ENCODE measurements around the gene ECT2. TPM values are rescaled to one million over a fixed set of nuclear protein-coding genes. Genes with fewer than 3 reads are reported as not detected.
"Not testable (repeated sequence)": the region's sequence is repeated elsewhere in the genome, so short reads cannot be mapped to it uniquely, and the experiment has no call there.

The ECT2 gene
- polyA plus RNA-seq, 1 of the 3 experiments (the other 2 are of a cell fraction), result 8.6 TPM

- Histone ChIP-seq H3K9me2 (no peaks in the 10 kb centered on the region; the same call in 1 of the 2 replicates), H3K36me3 (replicated peaks in 1 of 2; ENCODE audit: control insufficient read depth in 1 of 2, insufficient read depth in 2 of 2, low read length in 1 of 2) (peaks cover 28 to 43% of the 10 kb centered on the region in 2 experiments), H3K4me1 (ENCODE audit: control insufficient read depth in 1 of 2, insufficient read depth in 2 of 2, low read depth in 1 of 2, low read length in 1 of 2) (no peaks in the 10 kb centered on the region), H3K27ac (ENCODE audit: low read depth in 2 of 2, low read length in 1 of 2) (no peak overlapping the region), H3F3A (replicated peaks; ENCODE audit: insufficient read depth) (peaks cover 11% of the 10 kb centered on the region), H4K20me1 (ENCODE audit: insufficient read depth) (no peaks in the 10 kb centered on the region), H3K9ac (no peak overlapping the region), H2AFZ (ENCODE audit: low read depth) (no peak overlapping the region), H3K4me3 (ENCODE audit: low read depth in 2 of 2, low read length in 1 of 2) (no peak overlapping the region), H3K9me3 (0 out of 2 replicates have a peak, but pooled peaks cover 11% of the 10 kb centered on the region), H3K27me3 (ENCODE audit: insufficient read depth) (no peaks in the 10 kb centered on the region), H3K79me2 (ENCODE audit: insufficient read depth) (no peaks in the 10 kb centered on the region), H3K4me2 (no peak overlapping the region)
- CTCF ChIA-PET, result no interaction called here
- 97% methylated on average over 2 of the region's 2 CpGs for WGBS (ENCODE audit: low lambda C conversion rate)
- TF ChIP-seq FOXJ3 (CRISPR knock-in tag; IDR thresholded peaks at IDR 0.05) (no peak), USF1 (IDR thresholded peaks at IDR 0.05; ENCODE audit: borderline replicate concordance, low read depth) (no peak), IRF3 (IDR thresholded peaks at IDR 0.05; ENCODE audit: low read depth, low read length) (no peak), TCF12 (IDR thresholded peaks at IDR 0.05) (no peak)
- no peak for DNase-seq
- POLR2A ChIA-PET, result no interaction called here
Measured at GRCh38 chr3:172824229-172824628, 73.7 kb downstream of the ECT2 start.

- POLR2A ChIA-PET; DNase-seq; H2AFZ ChIP-seq (ENCODE audit: low read depth); H3K9me3 ChIP-seq; H4K20me1 ChIP-seq (ENCODE audit: insufficient read depth); H3K4me1 ChIP-seq (ENCODE audit: control insufficient read depth in 1 of 2, insufficient read depth in 2 of 2, low read depth in 1 of 2, low read length in 1 of 2); H3K9me2 ChIP-seq; H3F3A ChIP-seq (replicated peaks; ENCODE audit: insufficient read depth); H3K9ac ChIP-seq; H3K27me3 ChIP-seq (ENCODE audit: insufficient read depth); H3K27ac ChIP-seq (ENCODE audit: low read depth in 2 of 2, low read length in 1 of 2); H3K79me2 ChIP-seq (ENCODE audit: insufficient read depth); H3K4me3 ChIP-seq (ENCODE audit: low read depth in 2 of 2, low read length in 1 of 2); H3K4me2 ChIP-seq: not testable (repeated sequence)
- H3K36me3 ChIP-seq (replicated peaks in 1 of 2; ENCODE audit: control insufficient read depth in 1 of 2, insufficient read depth in 2 of 2, low read length in 1 of 2), result peaks cover 4 to 19% of the 10 kb centered on the region in 2 experiments
- WGBS (ENCODE audit: low lambda C conversion rate), result 82% methylated on average over 2 of the region's 2 CpGs
- CTCF ChIA-PET, result interaction anchor here (0.9 kb wide), 2 partner anchors 9 to 72 kb away, joined by 3 read pairs; no protein-coding TSS in a partner anchor
Measured at GRCh38 chr3:172827231-172827630, 76.7 kb downstream of the ECT2 start.

- Histone ChIP-seq H2AFZ (ENCODE audit: low read depth) (no peak overlapping the region), H3K4me3 (ENCODE audit: low read depth in 2 of 2, low read length in 1 of 2) (no peak overlapping the region), H4K20me1 (ENCODE audit: insufficient read depth) (no peaks in the 10 kb centered on the region), H3K9ac (no peak overlapping the region), H3K36me3 (replicated peaks in 1 of 2; ENCODE audit: control insufficient read depth in 1 of 2, insufficient read depth in 2 of 2, low read length in 1 of 2) (no peaks in the 10 kb centered on the region), H3F3A (replicated peaks; ENCODE audit: insufficient read depth) (no peaks in the 10 kb centered on the region), H3K4me2 (no peak overlapping the region), H3K27ac (ENCODE audit: low read depth in 2 of 2, low read length in 1 of 2) (no peak overlapping the region), H3K9me2 (no peaks in the 10 kb centered on the region), H3K4me1 (ENCODE audit: control insufficient read depth in 1 of 2, insufficient read depth in 2 of 2, low read depth in 1 of 2, low read length in 1 of 2) (no peaks in the 10 kb centered on the region), H3K79me2 (ENCODE audit: insufficient read depth) (no peaks in the 10 kb centered on the region), H3K9me3 (no peaks in the 10 kb centered on the region), H3K27me3 (ENCODE audit: insufficient read depth) (no peaks in the 10 kb centered on the region)
- no peak for DNase-seq
- ChIA-PET POLR2A (no interaction called here), CTCF (interaction anchor here (0.8 kb wide), 1 partner anchor 15 kb away, joined by 3 read pairs; no protein-coding TSS in a partner anchor)
- whole genome bisulfite sequencing (ENCODE audit: low lambda C conversion rate), result 48% methylated on average over 2 of the region's 2 CpGs
- TF ChIP-seq EP300 (IDR thresholded peaks at IDR 0.05; ENCODE audit: borderline replicate concordance in 1 of 2, low read depth in 1 of 2, low read length in 1 of 2), result no peak
- no peak for TF ChIP-seq CHD2 (IDR thresholded peaks at IDR 0.05; ENCODE audit: low read length, partially characterized antibody)
- no peak for TF ChIP-seq YY1 (IDR thresholded peaks at IDR 0.05; ENCODE audit: low read depth)
- no peak for TF ChIP-seq USF1 (IDR thresholded peaks at IDR 0.05; ENCODE audit: borderline replicate concordance, low read depth)
- TF ChIP-seq TAF1 (IDR thresholded peaks at IDR 0.05; ENCODE audit: borderline replicate concordance, low read depth, low read length), result no peak
- no peak for TF ChIP-seq REST (IDR thresholded peaks at IDR 0.05; ENCODE audit: low read depth, low read length)
- TF ChIP-seq EZH2phosphoT487 (IDR thresholded peaks at IDR 0.05; ENCODE audit: borderline replicate concordance, low read depth), result no peak
- TF ChIP-seq SMC3 (IDR thresholded peaks at IDR 0.05; ENCODE audit: low read depth, low read length), result no peak
- no peak for TF ChIP-seq MEF2A (IDR thresholded peaks at IDR 0.05; ENCODE audit: borderline replicate concordance, low read depth)
- no peak for TF ChIP-seq RCOR1 (IDR thresholded peaks at IDR 0.05; ENCODE audit: low read length)
- no peak for TF ChIP-seq JUND (IDR thresholded peaks at IDR 0.05)
Measured at GRCh38 chr3:172832983-172833382, 82.5 kb downstream of the ECT2 start.
